Liver (tissue), 9 donors: ENCODE data around the gene FUBP3. TPM values are rescaled to one million over a fixed set of nuclear protein-coding genes. Genes with fewer than 3 reads are reported as not detected.
A peak's percentile ranks its signal among the peaks of the same experiment; 100 is the strongest.

Experiments
- DNase-seq: peaks from one replicate; pipeline ENCODE4 v3.0.0-alpha.2; 2017; ENCODE audit warnings: low spot score
- H3K27ac ChIP-seq, 2 donors: one replicate each; pipeline ENCODE4 v1.7.0; 2013; ENCODE audit warnings: inconsistent platforms in 2 of 2, low read length in 2 of 2, control low read depth in 1 of 2, low read depth in 1 of 2, mild to moderate bottlenecking in 1 of 2
- H3K27me3 ChIP-seq, 4 donors: one replicate each; pipeline versions ENCODE4 v1.6.1 to v1.7.0; 2013; ENCODE audit warnings: low read length in 3 of 4, inconsistent platforms in 1 of 4, mild to moderate bottlenecking in 1 of 4, moderate library complexity in 1 of 4; ENCODE audit not compliant: control insufficient read depth in 4 of 4, insufficient read depth in 4 of 4
- H3K36me3 ChIP-seq, 4 donors: one replicate each; pipeline versions ENCODE4 v1.6.1 to v1.7.0; 2013; ENCODE audit warnings: low read length in 3 of 4, mild to moderate bottlenecking in 3 of 4, low read depth in 1 of 4, moderate library complexity in 1 of 4; ENCODE audit not compliant: control insufficient read depth in 4 of 4, insufficient read depth in 3 of 4
- H3K4me1 ChIP-seq, 4 donors: one replicate each; pipeline versions ENCODE4 v1.6.1 to v1.7.0; 2013; ENCODE audit warnings: low read length in 3 of 4, mild to moderate bottlenecking in 3 of 4, moderate library complexity in 1 of 4; ENCODE audit not compliant: control insufficient read depth in 4 of 4, insufficient read depth in 4 of 4
- H3K4me3 ChIP-seq, 3 donors: one replicate each; pipeline versions ENCODE4 v1.6.1 to v1.7.0; 2013; ENCODE audit warnings: low read length in 3 of 3, control low read depth in 1 of 3, low read depth in 1 of 3, mild to moderate bottlenecking in 1 of 3
- H3K9ac ChIP-seq, 2 donors: one replicate each; pipeline ENCODE4 v1.7.0; 2013; ENCODE audit warnings: low read length in 2 of 2, mild to moderate bottlenecking in 2 of 2, moderate library complexity in 2 of 2, control low read depth in 1 of 2, low read depth in 1 of 2
- H3K9me3 ChIP-seq, 4 donors: one replicate each; pipeline versions ENCODE4 v1.6.1 to v1.7.0; 2013; ENCODE audit warnings: low read length in 3 of 4; ENCODE audit not compliant: control insufficient read depth in 4 of 4
- EGR1 ChIP-seq, 2 donors: IDR thresholded peaks; 2 replicates each; pipeline ENCODE4 v1.6.1; 2016 to 2018; ENCODE audit warnings: antibody characterized with exemption in 2 of 2, low read depth in 2 of 2
- FOXA1 ChIP-seq: IDR thresholded peaks from 2 replicates; pipeline ENCODE4 v1.6.1; 2016; ENCODE audit warnings: antibody characterized with exemption
- FOXA2 ChIP-seq: IDR thresholded peaks from 2 replicates; pipeline ENCODE4 v1.6.1; 2016; ENCODE audit warnings: antibody characterized with exemption
- GABPA ChIP-seq, 2 donors: IDR thresholded peaks in 1 of 2; conservative IDR thresholded peaks in 1 of 2; 2 replicates each; pipeline ENCODE4 v1.6.1; 2016; ENCODE audit warnings: antibody characterized with exemption in 2 of 2, mild to moderate bottlenecking in 1 of 2, moderate library complexity in 1 of 2
- HNF4A ChIP-seq, 2 donors: conservative IDR thresholded peaks; 2 replicates each; pipeline ENCODE4 v1.6.1; 2016; ENCODE audit warnings: antibody characterized with exemption in 2 of 2, mild to moderate bottlenecking in 2 of 2
- HNF4G ChIP-seq: IDR thresholded peaks from 2 replicates; pipeline ENCODE4 v1.6.1; 2016; ENCODE audit warnings: antibody characterized with exemption
- JUND ChIP-seq, 2 donors: IDR thresholded peaks; 2 replicates each; pipeline ENCODE4 v1.6.1; 2016; ENCODE audit warnings: antibody characterized with exemption in 2 of 2
- NR2F2 ChIP-seq: IDR thresholded peaks from 2 replicates; pipeline ENCODE4 v1.6.1; 2016; ENCODE audit warnings: antibody characterized with exemption
- RAD21 ChIP-seq, 2 donors: IDR thresholded peaks; 2 replicates each; pipeline ENCODE4 v1.6.1; 2016; ENCODE audit warnings: antibody characterized with exemption in 2 of 2, mild to moderate bottlenecking in 2 of 2
- RXRA ChIP-seq, 2 donors: IDR thresholded peaks; 2 replicates each; pipeline ENCODE4 v1.6.1; 2017 to 2018; ENCODE audit warnings: antibody characterized with exemption in 2 of 2, mild to moderate bottlenecking in 1 of 2
- SP1 ChIP-seq: IDR thresholded peaks from 2 replicates; pipeline ENCODE4 v1.6.1; 2018; ENCODE audit warnings: antibody characterized with exemption, mild to moderate bottlenecking
- TAF1 ChIP-seq: conservative IDR thresholded peaks from 2 replicates; pipeline ENCODE4 v1.6.1; 2016; ENCODE audit warnings: antibody characterized with exemption, mild to moderate bottlenecking
- YY1 ChIP-seq: IDR thresholded peaks from 2 replicates; pipeline ENCODE4 v1.6.1; 2016; ENCODE audit warnings: antibody characterized with exemption, mild to moderate bottlenecking
- WGBS: extraction: QIAGEN DNeasy Blood & Tissue Kit; methylation state at CpG from one replicate; pipeline ENCODE4 v1.1.7; 2013; 5-methylcytosine and 5-hydroxymethylcytosine counted together
- polyA plus RNA-seq, 2 donors: library from polyadenylated mRNA; stranded (reverse) in 1 of 2; unstranded in 1 of 2; fragments of 200-250 nt in 1 of 2; fragments of >200 nt in 1 of 2; fragmentation: Nextera tagmentation in 1 of 2; extraction: Ambion mirVana in 1 of 2; gene quantifications; one replicate each; pipeline versions ENCODE4 v1.2.1 to v1.2.3, GENCODE V29; 2013 to 2015
- total RNA-seq, 2 donors: library from RNA; depleted of rRNA; stranded (reverse); fragments of >200 nt; gene quantifications; one replicate each; pipeline ENCODE4 v1.2.3, GENCODE V29; 2014
- TF ChIP-seq, protein P1 (sequence below): IDR thresholded peaks from 2 replicates; pipeline ENCODE4 v1.6.1; 2016; ENCODE audit warnings: antibody characterized with exemption, mild to moderate bottlenecking
- TF ChIP-seq, protein P2 (sequence below): IDR thresholded peaks from 2 replicates; pipeline ENCODE4 v1.6.1; 2016; ENCODE audit warnings: antibody characterized with exemption
- TF ChIP-seq, protein P3 (sequence below): IDR thresholded peaks from 2 replicates; pipeline ENCODE4 v1.6.1; 2016; ENCODE audit warnings: antibody characterized with exemption
- TF ChIP-seq, protein P4 (sequence below): fragments of 150-350 bp; IDR thresholded peaks from 2 replicates; pipeline ENCODE4 v1.5.1; 2017; ENCODE audit warnings: improper control_type of control experiment, low read depth, low read length; ENCODE audit not compliant: missing input control
- donor health status: healthy.
- donor health status: healthy.
- donor health status: healthy.
- donor health status: healthy.
- donor health status: healthy.

FUBP3 gene
- total and polyA plus RNA-seq, 4 donors: 16.1 to 39.0 (median 24.8) TPM

DNA sequence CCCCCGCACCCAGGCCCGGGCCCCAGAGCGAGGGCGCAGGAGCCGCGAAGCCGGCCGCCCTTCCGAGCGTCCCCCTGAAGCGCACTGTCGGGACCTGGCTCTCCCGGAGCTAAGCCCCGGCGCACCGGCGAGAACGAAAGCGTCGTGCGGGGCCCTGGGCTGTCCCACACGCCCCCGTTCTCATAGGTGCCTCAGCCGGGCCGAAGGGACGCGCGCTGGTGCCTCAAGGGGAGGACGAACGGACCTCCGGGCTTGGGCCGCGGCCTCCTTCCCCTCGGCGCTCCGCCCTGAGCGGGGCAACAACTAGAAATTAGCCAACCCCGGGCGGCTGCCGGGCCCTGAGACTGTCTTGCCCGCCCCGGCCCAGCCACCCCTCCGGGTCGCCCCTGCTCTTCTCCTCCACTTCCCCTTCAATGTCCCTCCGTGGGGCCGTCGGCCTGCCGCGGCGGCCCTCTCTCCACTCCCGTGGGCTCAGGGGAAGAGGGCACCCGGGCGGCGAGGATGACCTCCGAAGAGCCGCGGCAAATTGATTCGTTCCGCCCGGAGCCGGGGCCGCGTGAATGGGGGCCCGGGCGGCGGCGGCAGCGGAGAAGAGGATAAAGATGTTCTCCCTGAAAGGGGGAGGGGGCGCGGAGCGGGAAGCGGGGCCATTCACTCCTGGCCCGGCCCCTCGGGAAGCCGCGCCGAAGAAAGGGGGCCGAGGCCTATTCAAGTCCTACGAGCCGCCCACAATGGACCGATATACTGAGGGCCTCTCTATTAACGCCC is 81.5 kb downstream of the FUBP3 start:
- Histone ChIP-seq H3K9me3 (no peaks in the 10 kb centered on the region), H3K4me1 (peaks cover 14 to 48% (median 22%) of the 10 kb centered on the region in 4 donors), H3K9ac (no peak overlapping the region), H3K4me3 (peak overlapping the region in 1 of 3 donors; percentile 52), H3K27ac (no peak overlapping the region), H3K27me3 (peaks cover 3 to 25% (median 12%) of the 10 kb centered on the region in 4 donors), H3K36me3 (no peaks in the 10 kb centered on the region)
- 2% methylated on average over 82 of the region's 82 CpGs for WGBS
- TF ChIP-seq, protein P1, sequence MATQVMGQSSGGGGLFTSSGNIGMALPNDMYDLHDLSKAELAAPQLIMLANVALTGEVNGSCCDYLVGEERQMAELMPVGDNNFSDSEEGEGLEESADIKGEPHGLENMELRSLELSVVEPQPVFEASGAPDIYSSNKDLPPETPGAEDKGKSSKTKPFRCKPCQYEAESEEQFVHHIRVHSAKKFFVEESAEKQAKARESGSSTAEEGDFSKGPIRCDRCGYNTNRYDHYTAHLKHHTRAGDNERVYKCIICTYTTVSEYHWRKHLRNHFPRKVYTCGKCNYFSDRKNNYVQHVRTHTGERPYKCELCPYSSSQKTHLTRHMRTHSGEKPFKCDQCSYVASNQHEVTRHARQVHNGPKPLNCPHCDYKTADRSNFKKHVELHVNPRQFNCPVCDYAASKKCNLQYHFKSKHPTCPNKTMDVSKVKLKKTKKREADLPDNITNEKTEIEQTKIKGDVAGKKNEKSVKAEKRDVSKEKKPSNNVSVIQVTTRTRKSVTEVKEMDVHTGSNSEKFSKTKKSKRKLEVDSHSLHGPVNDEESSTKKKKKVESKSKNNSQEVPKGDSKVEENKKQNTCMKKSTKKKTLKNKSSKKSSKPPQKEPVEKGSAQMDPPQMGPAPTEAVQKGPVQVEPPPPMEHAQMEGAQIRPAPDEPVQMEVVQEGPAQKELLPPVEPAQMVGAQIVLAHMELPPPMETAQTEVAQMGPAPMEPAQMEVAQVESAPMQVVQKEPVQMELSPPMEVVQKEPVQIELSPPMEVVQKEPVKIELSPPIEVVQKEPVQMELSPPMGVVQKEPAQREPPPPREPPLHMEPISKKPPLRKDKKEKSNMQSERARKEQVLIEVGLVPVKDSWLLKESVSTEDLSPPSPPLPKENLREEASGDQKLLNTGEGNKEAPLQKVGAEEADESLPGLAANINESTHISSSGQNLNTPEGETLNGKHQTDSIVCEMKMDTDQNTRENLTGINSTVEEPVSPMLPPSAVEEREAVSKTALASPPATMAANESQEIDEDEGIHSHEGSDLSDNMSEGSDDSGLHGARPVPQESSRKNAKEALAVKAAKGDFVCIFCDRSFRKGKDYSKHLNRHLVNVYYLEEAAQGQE: no peak
- TF ChIP-seq, protein P2, sequence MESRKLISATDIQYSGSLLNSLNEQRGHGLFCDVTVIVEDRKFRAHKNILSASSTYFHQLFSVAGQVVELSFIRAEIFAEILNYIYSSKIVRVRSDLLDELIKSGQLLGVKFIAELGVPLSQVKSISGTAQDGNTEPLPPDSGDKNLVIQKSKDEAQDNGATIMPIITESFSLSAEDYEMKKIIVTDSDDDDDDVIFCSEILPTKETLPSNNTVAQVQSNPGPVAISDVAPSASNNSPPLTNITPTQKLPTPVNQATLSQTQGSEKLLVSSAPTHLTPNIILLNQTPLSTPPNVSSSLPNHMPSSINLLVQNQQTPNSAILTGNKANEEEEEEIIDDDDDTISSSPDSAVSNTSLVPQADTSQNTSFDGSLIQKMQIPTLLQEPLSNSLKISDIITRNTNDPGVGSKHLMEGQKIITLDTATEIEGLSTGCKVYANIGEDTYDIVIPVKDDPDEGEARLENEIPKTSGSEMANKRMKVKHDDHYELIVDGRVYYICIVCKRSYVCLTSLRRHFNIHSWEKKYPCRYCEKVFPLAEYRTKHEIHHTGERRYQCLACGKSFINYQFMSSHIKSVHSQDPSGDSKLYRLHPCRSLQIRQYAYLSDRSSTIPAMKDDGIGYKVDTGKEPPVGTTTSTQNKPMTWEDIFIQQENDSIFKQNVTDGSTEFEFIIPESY: no peak
- no peak for TF ChIP-seq TAF1
- TF ChIP-seq, protein P3, sequence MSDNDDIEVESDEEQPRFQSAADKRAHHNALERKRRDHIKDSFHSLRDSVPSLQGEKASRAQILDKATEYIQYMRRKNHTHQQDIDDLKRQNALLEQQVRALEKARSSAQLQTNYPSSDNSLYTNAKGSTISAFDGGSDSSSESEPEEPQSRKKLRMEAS: no peak
- no peak for TF ChIP-seq SP1
- no peak for TF ChIP-seq HNF4A (conservative IDR thresholded peaks at IDR 0.05)
- TF ChIP-seq RXRA (IDR thresholded peaks at IDR 0.05): no peak
- TF ChIP-seq FOXA1: no peak
- no peak for TF ChIP-seq NR2F2
- TF ChIP-seq EGR1 (IDR thresholded peaks at IDR 0.05; ENCODE audit: low read depth in 2 of 2): no peak
- TF ChIP-seq, protein P4, sequence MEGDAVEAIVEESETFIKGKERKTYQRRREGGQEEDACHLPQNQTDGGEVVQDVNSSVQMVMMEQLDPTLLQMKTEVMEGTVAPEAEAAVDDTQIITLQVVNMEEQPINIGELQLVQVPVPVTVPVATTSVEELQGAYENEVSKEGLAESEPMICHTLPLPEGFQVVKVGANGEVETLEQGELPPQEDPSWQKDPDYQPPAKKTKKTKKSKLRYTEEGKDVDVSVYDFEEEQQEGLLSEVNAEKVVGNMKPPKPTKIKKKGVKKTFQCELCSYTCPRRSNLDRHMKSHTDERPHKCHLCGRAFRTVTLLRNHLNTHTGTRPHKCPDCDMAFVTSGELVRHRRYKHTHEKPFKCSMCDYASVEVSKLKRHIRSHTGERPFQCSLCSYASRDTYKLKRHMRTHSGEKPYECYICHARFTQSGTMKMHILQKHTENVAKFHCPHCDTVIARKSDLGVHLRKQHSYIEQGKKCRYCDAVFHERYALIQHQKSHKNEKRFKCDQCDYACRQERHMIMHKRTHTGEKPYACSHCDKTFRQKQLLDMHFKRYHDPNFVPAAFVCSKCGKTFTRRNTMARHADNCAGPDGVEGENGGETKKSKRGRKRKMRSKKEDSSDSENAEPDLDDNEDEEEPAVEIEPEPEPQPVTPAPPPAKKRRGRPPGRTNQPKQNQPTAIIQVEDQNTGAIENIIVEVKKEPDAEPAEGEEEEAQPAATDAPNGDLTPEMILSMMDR: no peak
- TF ChIP-seq JUND (IDR thresholded peaks at IDR 0.05): no peak
- no peak for TF ChIP-seq RAD21 (IDR thresholded peaks at IDR 0.05)
- no peak for DNase-seq

DNA sequence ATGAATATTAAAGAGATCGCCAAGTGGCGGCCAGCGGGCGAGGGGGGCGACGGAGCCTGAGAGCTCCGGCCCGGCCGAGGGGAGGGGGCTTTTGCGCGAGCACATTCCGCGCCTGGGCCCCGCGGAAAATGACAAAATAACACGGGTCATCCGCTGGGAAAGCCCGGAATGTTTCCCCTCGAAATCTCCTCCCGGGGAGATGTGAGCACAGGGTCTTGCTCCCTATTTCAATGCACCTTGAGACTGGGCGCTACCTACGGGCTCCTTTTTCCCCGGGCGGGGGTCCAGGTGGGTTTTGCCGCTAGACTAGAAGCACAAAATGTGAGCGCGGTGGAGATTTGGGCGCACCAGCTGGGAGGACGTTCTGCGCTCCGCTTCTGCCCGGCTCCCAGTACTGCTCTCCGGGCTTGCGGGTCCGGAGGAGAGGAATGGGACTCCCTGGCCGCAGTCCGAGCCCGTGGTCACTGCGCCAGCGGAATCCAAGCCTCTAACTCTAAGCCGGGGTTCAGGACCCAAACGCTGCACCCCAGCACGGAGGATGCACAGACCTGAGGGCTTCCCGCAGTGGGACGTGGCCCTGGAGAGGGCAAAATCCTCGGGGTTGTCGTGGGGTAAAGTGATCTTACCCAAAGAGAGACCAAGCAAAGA is 82.2 kb downstream of the FUBP3 start:
- H3K27me3 ChIP-seq: peaks cover 6 to 25% (median 12%) of the 10 kb centered on the region in 4 donors
- H3K9me3 ChIP-seq: no peaks in the 10 kb centered on the region
- DNase-seq: no peak
- H3K4me1 ChIP-seq: peaks cover 14 to 53% (median 22%) of the 10 kb centered on the region in 4 donors
- no peak overlapping the region for H3K27ac ChIP-seq
- 7% methylated on average over 47 of the region's 47 CpGs for WGBS
- peak overlapping the region in 1 of 3 donors; percentile 52 for H3K4me3 ChIP-seq
- TF ChIP-seq EGR1 (IDR thresholded peaks at IDR 0.05; ENCODE audit: low read depth in 2 of 2) (no peak), GABPA (IDR thresholded peaks at IDR 0.05 in 1 of 2, conservative IDR thresholded peaks at IDR 0.05 in 1 of 2) (no peak), FOXA2 (no peak), JUND (IDR thresholded peaks at IDR 0.05) (no peak), HNF4G (no peak), SP1 (no peak), YY1 (no peak), NR2F2 (no peak)
- no peak overlapping the region for H3K9ac ChIP-seq
- no peaks in the 10 kb centered on the region for H3K36me3 ChIP-seq
